HepG2 (cell line): Measurements from ENCODE around the gene RHOBTB3. TPM values are rescaled to one million over a fixed set of nuclear protein-coding genes. Genes with fewer than 3 reads are reported as not detected.

Source experiments
- ESRRA ChIP-seq: sonication (generic); formaldehyde crosslinking; IDR thresholded peaks from 2 replicates; pipeline ENCODE4 v1.5.1; 2020; ENCODE audit warnings: mild to moderate bottlenecking, low read depth, missing genetic modification reagents
- FOXA1 ChIP-seq, 2 experiments: fragments of 450-650 bp in 1 of 2; sonication (generic) in 1 of 2; formaldehyde crosslinking in 1 of 2; IDR thresholded peaks; 2 replicates each; pipeline versions ENCODE4 v1.4.0 to v1.6.1; 2016 to 2020; ENCODE audit warnings: missing genetic modification reagents in 1 of 2
- HNRNPK ChIP-seq: fragments of 200-400 bp; formaldehyde crosslinking; IDR thresholded peaks from 2 replicates; pipeline ENCODE4 v1.6.1; 2018; ENCODE audit warnings: low read length, low read depth, moderate library complexity, mild to moderate bottlenecking; ENCODE audit not compliant: poor library complexity, severe bottlenecking
- ISL2 ChIP-seq: sonication (generic); formaldehyde crosslinking; IDR thresholded peaks from 2 replicates; pipeline ENCODE4 v1.5.0; 2020; ENCODE audit warnings: missing genetic modification reagents
- KMT2B ChIP-seq: IDR thresholded peaks from 2 replicates; pipeline ENCODE4 v1.6.1; 2016; ENCODE audit warnings: missing genetic modification reagents, missing compliant biosample characterization
- MEIS1 ChIP-seq: sonication (generic); formaldehyde crosslinking; IDR thresholded peaks from 2 replicates; pipeline ENCODE4 v1.9.0; 2021; ENCODE audit warnings: mild to moderate bottlenecking, missing genetic modification reagents, moderate library complexity, borderline replicate concordance
- MEIS2 ChIP-seq: sonication (generic); formaldehyde crosslinking; IDR thresholded peaks from 2 replicates; pipeline ENCODE4 v1.9.0; 2021; ENCODE audit warnings: mild to moderate bottlenecking, missing genetic modification reagents
- RARA ChIP-seq: IDR thresholded peaks from 2 replicates; pipeline ENCODE4 v1.6.1; 2016; ENCODE audit warnings: missing genetic modification reagents, missing compliant biosample characterization
- SIN3A ChIP-seq: IDR thresholded peaks from 2 replicates; pipeline ENCODE4 v1.6.1; 2011; ENCODE audit warnings: low read depth, mild to moderate bottlenecking, control low read depth, low read length, borderline replicate concordance
- ZNF331 ChIP-seq: sonication (generic); formaldehyde crosslinking; IDR thresholded peaks from 2 replicates; pipeline ENCODE4 v1.4.0; 2020; ENCODE audit warnings: missing genetic modification reagents
- ZNF350 ChIP-seq: sonication (generic); formaldehyde crosslinking; IDR thresholded peaks from 2 replicates; pipeline ENCODE4 v1.4.0; 2020; ENCODE audit warnings: mild to moderate bottlenecking, low read depth, missing genetic modification reagents, borderline replicate concordance
- polyA plus RNA-seq, 8 experiments: library from polyadenylated mRNA; depleted of rRNA in 3 of 8; stranded (reverse) in 7 of 8; unstranded in 1 of 8; fragments of >200 nt; fragmentation: Illumina TruSeq in 4 of 8; extraction: Trizol in 4 of 8; gene quantifications; 2 replicates each; pipeline versions ENCODE4 v1.2.1 to v1.2.3, GENCODE V29; 2011 to 2016; ENCODE audit warnings: low read depth in 4 of 8, missing spikeins in 1 of 8, mixed read lengths in 1 of 8; ENCODE audit not compliant: insufficient read depth in 1 of 8
- total RNA-seq, 5 experiments: library from RNA; depleted of rRNA; stranded (reverse); fragments of >200 nt; fragmentation: Illumina TruSeq; extraction: Trizol; gene quantifications; 2 replicates each; pipeline ENCODE4 v1.2.3, GENCODE V29; 2016; ENCODE audit warnings: low read depth in 1 of 5
- TF ChIP-seq, protein P1 (sequence below): sonication (generic); formaldehyde crosslinking; conservative IDR thresholded peaks from 2 replicates; pipeline ENCODE4 v1.8.0; 2022; ENCODE audit warnings: mild to moderate bottlenecking, moderate library complexity, missing genetic modification reagents
- TF ChIP-seq, protein P2 (sequence below): sonication (generic); formaldehyde crosslinking; IDR thresholded peaks from 2 replicates; pipeline ENCODE4 v1.4.0; 2020; ENCODE audit warnings: mild to moderate bottlenecking, missing genetic modification reagents
- TF ChIP-seq, protein P3 (sequence below): sonication (generic); formaldehyde crosslinking; IDR thresholded peaks from 2 replicates; pipeline ENCODE4 v1.4.0; 2020; ENCODE audit warnings: mild to moderate bottlenecking, missing genetic modification reagents, borderline replicate concordance
- TF ChIP-seq, protein P4 (sequence below): sonication (generic); IDR thresholded peaks from 2 replicates; pipeline ENCODE4 v1.6.1; 2016; ENCODE audit warnings: low read depth, borderline replicate concordance

Gene RHOBTB3
- total and polyA plus RNA-seq, 2 of the 13 experiments (the other 11 are each of a cell fraction or from before 2014, with no cell fraction given), result 31.6 to 35.4 TPM

DNA sequence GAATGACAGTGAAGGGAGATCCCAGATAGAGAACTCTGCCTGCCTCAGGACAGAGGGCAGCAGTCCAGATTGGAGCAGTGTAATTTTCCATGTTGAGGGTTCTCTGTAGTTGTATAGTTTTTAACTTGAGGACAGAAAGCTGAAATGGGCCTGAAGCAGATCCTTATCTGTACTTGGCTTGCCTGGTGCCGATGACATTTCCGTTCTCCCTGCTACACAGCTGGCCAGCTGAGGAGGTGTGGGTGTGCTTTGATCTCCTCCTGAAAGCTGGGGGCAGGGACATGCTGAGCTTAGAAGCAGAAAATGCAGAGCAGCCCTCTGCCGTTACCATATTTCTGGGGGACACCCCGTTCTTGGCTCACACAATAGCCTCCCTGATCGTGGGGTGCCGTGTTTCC is 80.9 kb downstream of the RHOBTB3 start (continued):
- TF ChIP-seq, protein P1, sequence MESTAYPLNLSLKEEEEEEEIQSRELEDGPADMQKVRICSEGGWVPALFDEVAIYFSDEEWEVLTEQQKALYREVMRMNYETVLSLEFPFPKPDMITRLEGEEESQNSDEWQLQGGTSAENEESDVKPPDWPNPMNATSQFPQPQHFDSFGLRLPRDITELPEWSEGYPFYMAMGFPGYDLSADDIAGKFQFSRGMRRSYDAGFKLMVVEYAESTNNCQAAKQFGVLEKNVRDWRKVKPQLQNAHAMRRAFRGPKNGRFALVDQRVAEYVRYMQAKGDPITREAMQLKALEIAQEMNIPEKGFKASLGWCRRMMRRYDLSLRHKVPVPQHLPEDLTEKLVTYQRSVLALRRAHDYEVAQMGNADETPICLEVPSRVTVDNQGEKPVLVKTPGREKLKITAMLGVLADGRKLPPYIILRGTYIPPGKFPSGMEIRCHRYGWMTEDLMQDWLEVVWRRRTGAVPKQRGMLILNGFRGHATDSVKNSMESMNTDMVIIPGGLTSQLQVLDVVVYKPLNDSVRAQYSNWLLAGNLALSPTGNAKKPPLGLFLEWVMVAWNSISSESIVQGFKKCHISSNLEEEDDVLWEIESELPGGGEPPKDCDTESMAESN (CRISPR knock-in tag), result 0 out of 2 replicates have a peak, but pooled peaks have one; percentile 54
- TF ChIP-seq ZNF350 (0 out of 2 replicates have a peak, but pooled peaks have one; percentile 39), FOXA1 (IDR thresholded peaks at IDR 0.05) (no peak), FOXA1 (CRISPR knock-in tag; IDR thresholded peaks at IDR 0.05) (peak; percentile 67), HNRNPK (no peak), KMT2B (0 out of 2 replicates have a peak, but pooled peaks have one; percentile 23), ESRRA (CRISPR knock-in tag) (0 out of 2 replicates have a peak, but pooled peaks have one; percentile 32), ISL2 (peak; percentile 63), MEIS1 (CRISPR knock-in tag) (peak; percentile 78; the same call in 1 of the 2 replicates), ZNF331 (peak; percentile 75), RARA (peak; percentile 35; the same call in 1 of the 2 replicates), MEIS2 (peak; percentile 83; the same call in 1 of the 2 replicates), SIN3A (peak; percentile 87)
- TF ChIP-seq, protein P2, sequence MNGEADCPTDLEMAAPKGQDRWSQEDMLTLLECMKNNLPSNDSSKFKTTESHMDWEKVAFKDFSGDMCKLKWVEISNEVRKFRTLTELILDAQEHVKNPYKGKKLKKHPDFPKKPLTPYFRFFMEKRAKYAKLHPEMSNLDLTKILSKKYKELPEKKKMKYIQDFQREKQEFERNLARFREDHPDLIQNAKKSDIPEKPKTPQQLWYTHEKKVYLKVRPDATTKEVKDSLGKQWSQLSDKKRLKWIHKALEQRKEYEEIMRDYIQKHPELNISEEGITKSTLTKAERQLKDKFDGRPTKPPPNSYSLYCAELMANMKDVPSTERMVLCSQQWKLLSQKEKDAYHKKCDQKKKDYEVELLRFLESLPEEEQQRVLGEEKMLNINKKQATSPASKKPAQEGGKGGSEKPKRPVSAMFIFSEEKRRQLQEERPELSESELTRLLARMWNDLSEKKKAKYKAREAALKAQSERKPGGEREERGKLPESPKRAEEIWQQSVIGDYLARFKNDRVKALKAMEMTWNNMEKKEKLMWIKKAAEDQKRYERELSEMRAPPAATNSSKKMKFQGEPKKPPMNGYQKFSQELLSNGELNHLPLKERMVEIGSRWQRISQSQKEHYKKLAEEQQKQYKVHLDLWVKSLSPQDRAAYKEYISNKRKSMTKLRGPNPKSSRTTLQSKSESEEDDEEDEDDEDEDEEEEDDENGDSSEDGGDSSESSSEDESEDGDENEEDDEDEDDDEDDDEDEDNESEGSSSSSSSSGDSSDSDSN, result peak; percentile 29; the same call in 1 of the 2 replicates
- TF ChIP-seq, protein P3, sequence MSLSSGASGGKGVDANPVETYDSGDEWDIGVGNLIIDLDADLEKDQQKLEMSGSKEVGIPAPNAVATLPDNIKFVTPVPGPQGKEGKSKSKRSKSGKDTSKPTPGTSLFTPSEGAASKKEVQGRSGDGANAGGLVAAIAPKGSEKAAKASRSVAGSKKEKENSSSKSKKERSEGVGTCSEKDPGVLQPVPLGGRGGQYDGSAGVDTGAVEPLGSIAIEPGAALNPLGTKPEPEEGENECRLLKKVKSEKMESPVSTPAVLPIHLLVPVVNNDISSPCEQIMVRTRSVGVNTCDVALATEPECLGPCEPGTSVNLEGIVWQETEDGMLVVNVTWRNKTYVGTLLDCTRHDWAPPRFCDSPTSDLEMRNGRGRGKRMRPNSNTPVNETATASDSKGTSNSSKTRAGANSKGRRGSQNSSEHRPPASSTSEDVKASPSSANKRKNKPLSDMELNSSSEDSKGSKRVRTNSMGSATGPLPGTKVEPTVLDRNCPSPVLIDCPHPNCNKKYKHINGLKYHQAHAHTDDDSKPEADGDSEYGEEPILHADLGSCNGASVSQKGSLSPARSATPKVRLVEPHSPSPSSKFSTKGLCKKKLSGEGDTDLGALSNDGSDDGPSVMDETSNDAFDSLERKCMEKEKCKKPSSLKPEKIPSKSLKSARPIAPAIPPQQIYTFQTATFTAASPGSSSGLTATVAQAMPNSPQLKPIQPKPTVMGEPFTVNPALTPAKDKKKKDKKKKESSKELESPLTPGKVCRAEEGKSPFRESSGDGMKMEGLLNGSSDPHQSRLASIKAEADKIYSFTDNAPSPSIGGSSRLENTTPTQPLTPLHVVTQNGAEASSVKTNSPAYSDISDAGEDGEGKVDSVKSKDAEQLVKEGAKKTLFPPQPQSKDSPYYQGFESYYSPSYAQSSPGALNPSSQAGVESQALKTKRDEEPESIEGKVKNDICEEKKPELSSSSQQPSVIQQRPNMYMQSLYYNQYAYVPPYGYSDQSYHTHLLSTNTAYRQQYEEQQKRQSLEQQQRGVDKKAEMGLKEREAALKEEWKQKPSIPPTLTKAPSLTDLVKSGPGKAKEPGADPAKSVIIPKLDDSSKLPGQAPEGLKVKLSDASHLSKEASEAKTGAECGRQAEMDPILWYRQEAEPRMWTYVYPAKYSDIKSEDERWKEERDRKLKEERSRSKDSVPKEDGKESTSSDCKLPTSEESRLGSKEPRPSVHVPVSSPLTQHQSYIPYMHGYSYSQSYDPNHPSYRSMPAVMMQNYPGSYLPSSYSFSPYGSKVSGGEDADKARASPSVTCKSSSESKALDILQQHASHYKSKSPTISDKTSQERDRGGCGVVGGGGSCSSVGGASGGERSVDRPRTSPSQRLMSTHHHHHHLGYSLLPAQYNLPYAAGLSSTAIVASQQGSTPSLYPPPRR (CRISPR knock-in tag), result peak; percentile 40; the same call in 1 of the 2 replicates
- TF ChIP-seq, protein P4, sequence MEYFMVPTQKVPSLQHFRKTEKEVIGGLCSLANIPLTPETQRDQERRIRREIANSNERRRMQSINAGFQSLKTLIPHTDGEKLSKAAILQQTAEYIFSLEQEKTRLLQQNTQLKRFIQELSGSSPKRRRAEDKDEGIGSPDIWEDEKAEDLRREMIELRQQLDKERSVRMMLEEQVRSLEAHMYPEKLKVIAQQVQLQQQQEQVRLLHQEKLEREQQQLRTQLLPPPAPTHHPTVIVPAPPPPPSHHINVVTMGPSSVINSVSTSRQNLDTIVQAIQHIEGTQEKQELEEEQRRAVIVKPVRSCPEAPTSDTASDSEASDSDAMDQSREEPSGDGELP, result peak; percentile 99
